AG04450 (cell line): ENCODE results near the gene ADISSP. TPM values are rescaled to one million over a fixed set of nuclear protein-coding genes. Genes with fewer than 3 reads are reported as not detected.

ENCODE experiments used
- CTCF ChIA-PET: fragments of 300-600, 350-600 bp; formaldehyde crosslinking; extraction: SDS; loops from one replicate; lab custom pipeline; 2022; ENCODE audit warnings: antibody characterized with exemption, inconsistent platforms; lab: Charles Lee
- POLR2A ChIA-PET: fragments of 350-600 bp; formaldehyde crosslinking; extraction: SDS; loops from one replicate; lab custom pipeline; 2021; ENCODE audit warnings: antibody characterized with exemption, inconsistent platforms; lab: Yijun Ruan, JAX
- DNase-seq: peaks from one replicate; pipeline ENCODE4 v3.0.0-alpha.2; 2011; ENCODE audit warnings: low read depth, low spot score
- H3K27ac ChIP-seq: one replicate; pipeline ENCODE4 v1.5.1; 2012; ENCODE audit warnings: low read depth, low read length, control low read depth
- H3K27me3 ChIP-seq: one replicate; pipeline ENCODE4 v1.6.0; 2012; ENCODE audit warnings: low read length; ENCODE audit not compliant: control insufficient read depth, insufficient read depth
- H3K4me3 ChIP-seq: 2 replicates; pipeline ENCODE4 v1.5.1; 2011; ENCODE audit warnings: mild to moderate bottlenecking, low read depth, low read length, control low read depth
- H3K9me3 ChIP-seq: 2 replicates; pipeline ENCODE4 v1.5.1; 2012; ENCODE audit warnings: low read length; ENCODE audit not compliant: control insufficient read depth, insufficient read depth
- polyA plus RNA-seq: library from polyadenylated mRNA; depleted of rRNA; stranded (reverse); fragments of >200 nt; gene quantifications from 2 replicates; pipeline ENCODE4 v1.2.3, GENCODE V29; 2011
- TF ChIP-seq, protein P1 (sequence below): IDR thresholded peaks from 2 replicates; pipeline ENCODE4 v1.5.1; 2011; ENCODE audit warnings: low read depth, low read length, control low read depth, inconsistent platforms

Gene ADISSP
- polyA plus RNA-seq, 1 experiment = 22.6 TPM

DNA sequence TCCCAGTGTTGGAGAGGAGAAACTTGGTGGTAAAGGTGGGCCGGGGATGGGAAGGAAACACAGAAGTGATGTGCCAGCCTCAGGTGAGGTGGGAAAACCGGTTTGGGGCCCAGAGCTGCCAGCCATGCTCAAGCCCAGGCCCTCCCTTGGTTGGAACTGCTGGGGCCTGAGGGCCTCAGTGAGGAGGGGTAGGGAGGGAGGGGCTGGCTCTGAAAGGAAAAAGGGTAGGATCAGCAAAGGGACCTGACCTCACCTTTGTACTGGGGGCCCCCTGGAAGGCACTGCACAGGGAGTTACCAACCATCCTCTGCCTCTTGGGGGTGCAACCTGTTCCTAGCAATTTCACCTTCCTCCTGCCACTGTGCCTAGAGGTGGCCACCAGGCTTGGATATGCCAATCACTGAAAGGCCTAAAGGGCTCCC lies 15.5 kb upstream of the ADISSP start:
- ChIA-PET POLR2A (no interaction called here), CTCF (interaction anchor here (0.7 kb wide), 1 partner anchor 30 kb away, joined by 3 read pairs; no protein-coding TSS in a partner anchor)
- DNase-seq = no peak
- peaks cover 7% of the 10 kb centered on the region for H3K27me3 ChIP-seq
- no peak overlapping the region for H3K4me3 ChIP-seq
- H3K9me3 ChIP-seq = peaks cover 4% of the 10 kb centered on the region; the same call in 1 of the 2 replicates
- TF ChIP-seq, protein P1, sequence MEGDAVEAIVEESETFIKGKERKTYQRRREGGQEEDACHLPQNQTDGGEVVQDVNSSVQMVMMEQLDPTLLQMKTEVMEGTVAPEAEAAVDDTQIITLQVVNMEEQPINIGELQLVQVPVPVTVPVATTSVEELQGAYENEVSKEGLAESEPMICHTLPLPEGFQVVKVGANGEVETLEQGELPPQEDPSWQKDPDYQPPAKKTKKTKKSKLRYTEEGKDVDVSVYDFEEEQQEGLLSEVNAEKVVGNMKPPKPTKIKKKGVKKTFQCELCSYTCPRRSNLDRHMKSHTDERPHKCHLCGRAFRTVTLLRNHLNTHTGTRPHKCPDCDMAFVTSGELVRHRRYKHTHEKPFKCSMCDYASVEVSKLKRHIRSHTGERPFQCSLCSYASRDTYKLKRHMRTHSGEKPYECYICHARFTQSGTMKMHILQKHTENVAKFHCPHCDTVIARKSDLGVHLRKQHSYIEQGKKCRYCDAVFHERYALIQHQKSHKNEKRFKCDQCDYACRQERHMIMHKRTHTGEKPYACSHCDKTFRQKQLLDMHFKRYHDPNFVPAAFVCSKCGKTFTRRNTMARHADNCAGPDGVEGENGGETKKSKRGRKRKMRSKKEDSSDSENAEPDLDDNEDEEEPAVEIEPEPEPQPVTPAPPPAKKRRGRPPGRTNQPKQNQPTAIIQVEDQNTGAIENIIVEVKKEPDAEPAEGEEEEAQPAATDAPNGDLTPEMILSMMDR = no peak
- H3K27ac ChIP-seq = peak overlapping the region; percentile 11

- POLR2A ChIA-PET = no interaction called here
These were observed 15.0 kb upstream of the ADISSP start for GRCh38 chr20:3782597-3782996.

GRCh38 chr20:3781153-3781910 lies 13.8 kb upstream of the ADISSP start, which contains the start of gene SPEF1:
Gene SPEF1 (minus strand): TSS chr20:3781448. CDS start chr20:3781287, 161 bp downstream.
- Histone ChIP-seq H3K27ac (peak within 1 kb of the TSS; percentile 11), H3K9me3 (peaks cover 4% of the 10 kb centered on the region; the same call in 1 of the 2 replicates), H3K4me3 (peak within 1 kb of the TSS; percentile 56), H3K27me3 (peaks cover 7% of the 10 kb centered on the region)
- peak; percentile 71 for DNase-seq
- ChIA-PET POLR2A (interaction anchor here (1.3 kb wide), 1 partner anchor 13 kb away, joined by 7 read pairs; no protein-coding TSS in a partner anchor), CTCF (interaction anchor here (0.6 to 1.7 kb wide), 11 partner anchors 12 to 106 kb away, joined by 3 to 14 read pairs (median 4); partner anchors contain the start of gene ADISSP)
- TF ChIP-seq, protein P1 = peak; percentile 50

More at GRCh38 chr20:3782597-3782996, 15.0 kb upstream of the ADISSP start:
- Histone ChIP-seq H3K9me3 (peaks cover 4% of the 10 kb centered on the region; the same call in 1 of the 2 replicates), H3K4me3 (no peak overlapping the region), H3K27me3 (peaks cover 7% of the 10 kb centered on the region), H3K27ac (no peak overlapping the region)
- TF ChIP-seq, protein P1 = no peak
- DNase-seq = no peak
- CTCF ChIA-PET = interaction anchor here (1.1 to 1.7 kb wide), 2 partner anchors 36 to 66 kb away, joined by 3 to 14 read pairs; no protein-coding TSS in a partner anchor

GRCh38 chr20:3778976-3779375 lies 11.4 kb upstream of the ADISSP start:
- H3K9me3 ChIP-seq = no peaks in the 10 kb centered on the region
- ChIA-PET CTCF (interaction anchor here (0.9 to 2.8 kb wide), 4 partner anchors 11 to 105 kb away, joined by 3 to 18 read pairs (median 6); partner anchors contain the start of gene ADISSP), POLR2A (interaction anchor here (0.5 to 1.7 kb wide), 2 partner anchors 11 to 248 kb away, joined by 12 to 14 read pairs; partner anchors contain the start of gene ADISSP)
- no peak overlapping the region for H3K27ac ChIP-seq
- TF ChIP-seq, protein P1 = no peak
- DNase-seq = no peak
- peaks cover 7% of the 10 kb centered on the region for H3K27me3 ChIP-seq
- H3K4me3 ChIP-seq = no peak overlapping the region
